Esophagus (tissue), 2 donors: Measurements from ENCODE around the gene TMEM17. TPM values are rescaled to one million over a fixed set of nuclear protein-coding genes. Genes with fewer than 3 reads are reported as not detected.
A peak's percentile ranks its signal among the peaks of the same experiment; 100 is the strongest.

ENCODE experiments used
- H3K27ac ChIP-seq, 2 donors: one replicate each; pipeline ENCODE4 v1.5.1; 2013; ENCODE audit warnings: low read depth in 2 of 2, mild to moderate bottlenecking in 2 of 2, inconsistent platforms in 1 of 2, low read length in 1 of 2, moderate library complexity in 1 of 2
- H3K27me3 ChIP-seq, 2 donors: one replicate each; pipeline ENCODE4 v1.6.1; 2013; ENCODE audit warnings: low read length in 2 of 2, control low read depth in 1 of 2, mild to moderate bottlenecking in 1 of 2; ENCODE audit not compliant: insufficient read depth in 2 of 2, control insufficient read depth in 1 of 2
- H3K36me3 ChIP-seq, 2 donors: one replicate each; pipeline ENCODE4 v1.6.1; 2013; ENCODE audit warnings: low read length in 1 of 2; ENCODE audit not compliant: control insufficient read depth in 2 of 2, insufficient read depth in 2 of 2
- H3K4me1 ChIP-seq, 2 donors: one replicate each; pipeline ENCODE4 v1.6.1; 2013; ENCODE audit warnings: low read length in 1 of 2; ENCODE audit not compliant: control insufficient read depth in 2 of 2, insufficient read depth in 2 of 2
- H3K4me3 ChIP-seq, 2 donors: one replicate each; pipeline ENCODE4 v1.5.1; 2013; ENCODE audit warnings: low read length in 2 of 2, mild to moderate bottlenecking in 2 of 2, low read depth in 1 of 2, moderate library complexity in 1 of 2
- H3K9me3 ChIP-seq, 2 donors: one replicate each; pipeline ENCODE4 v1.6.1; 2013; ENCODE audit warnings: mild to moderate bottlenecking in 2 of 2, low read depth in 1 of 2, low read length in 1 of 2, moderate library complexity in 1 of 2; ENCODE audit not compliant: control insufficient read depth in 2 of 2, insufficient read depth in 1 of 2
- WGBS, 2 donors: extraction: QIAGEN DNeasy Blood & Tissue Kit; methylation state at CpG; one replicate each; pipeline ENCODE4 v1.1.7; 2013; 5-methylcytosine and 5-hydroxymethylcytosine counted together
- polyA plus RNA-seq, 2 donors: library from polyadenylated mRNA; stranded (reverse); fragments of 200-250 nt; gene quantifications; one replicate each; pipeline ENCODE4 v1.2.3, GENCODE V29; 2013
- donor health status: healthy with polysubstance abuse.
- donor health status: Bipolar disorder and iron deficiency.

The TMEM17 gene
- polyA plus RNA-seq, 2 donors, result 1.1 to 1.5 TPM

DNA sequence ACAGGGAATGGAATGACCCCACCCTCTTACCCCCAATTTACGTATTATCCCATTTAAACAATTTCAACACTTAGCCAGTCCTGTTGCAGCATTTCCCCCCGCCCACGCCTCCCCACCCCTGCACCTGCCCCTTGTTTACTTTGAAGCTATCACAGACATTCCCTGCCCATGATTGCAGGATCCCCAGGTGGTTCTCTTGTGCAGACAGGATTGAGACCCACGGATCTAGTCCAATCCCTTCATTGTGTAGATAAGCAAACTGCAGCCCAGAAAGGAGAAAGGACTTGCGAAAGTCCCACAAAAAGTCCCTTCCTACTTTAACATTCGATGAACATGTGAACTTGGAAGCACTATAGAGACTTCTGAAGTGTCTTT lies 38.9 kb downstream of the TMEM17 start:
- Histone ChIP-seq H3K36me3 (no peaks in the 10 kb centered on the region), H3K27me3 (no peaks in the 10 kb centered on the region), H3K27ac (peak overlapping the region; percentile 42 to 80), H3K4me1 (peaks cover 7 to 15% of the 10 kb centered on the region in 2 donors), H3K9me3 (no peaks in the 10 kb centered on the region), H3K4me3 (no peak overlapping the region)
- WGBS, 2 donors, result 46 to 57% methylated on average over 6 of the region's 6 CpGs

DNA sequence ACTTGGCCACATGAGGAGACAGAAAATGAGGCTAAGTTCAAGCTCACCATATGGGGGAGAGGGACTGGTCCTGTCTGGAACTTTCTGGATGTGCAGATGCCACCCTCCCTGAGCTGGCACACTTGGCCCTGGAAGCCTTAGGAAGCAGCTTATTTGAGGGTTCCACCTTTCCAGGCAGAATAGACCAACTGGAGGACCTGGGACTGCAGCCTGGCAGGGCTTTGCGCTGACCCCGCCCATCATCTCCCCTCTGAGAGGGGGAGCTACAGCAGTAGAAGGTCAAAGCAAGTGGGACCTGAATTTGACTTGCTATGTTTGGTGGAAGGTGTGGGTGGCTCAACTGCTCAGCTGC lies 39.5 kb downstream of the TMEM17 start:
- Histone ChIP-seq H3K36me3 (no peaks in the 10 kb centered on the region), H3K27me3 (no peaks in the 10 kb centered on the region), H3K9me3 (no peaks in the 10 kb centered on the region), H3K27ac (peak overlapping the region; percentile 60 to 69), H3K4me3 (no peak overlapping the region), H3K4me1 (peaks cover 7 to 19% of the 10 kb centered on the region in 2 donors)
- WGBS, 2 donors, result 84 to 91% methylated on average over 2 of the region's 2 CpGs

DNA sequence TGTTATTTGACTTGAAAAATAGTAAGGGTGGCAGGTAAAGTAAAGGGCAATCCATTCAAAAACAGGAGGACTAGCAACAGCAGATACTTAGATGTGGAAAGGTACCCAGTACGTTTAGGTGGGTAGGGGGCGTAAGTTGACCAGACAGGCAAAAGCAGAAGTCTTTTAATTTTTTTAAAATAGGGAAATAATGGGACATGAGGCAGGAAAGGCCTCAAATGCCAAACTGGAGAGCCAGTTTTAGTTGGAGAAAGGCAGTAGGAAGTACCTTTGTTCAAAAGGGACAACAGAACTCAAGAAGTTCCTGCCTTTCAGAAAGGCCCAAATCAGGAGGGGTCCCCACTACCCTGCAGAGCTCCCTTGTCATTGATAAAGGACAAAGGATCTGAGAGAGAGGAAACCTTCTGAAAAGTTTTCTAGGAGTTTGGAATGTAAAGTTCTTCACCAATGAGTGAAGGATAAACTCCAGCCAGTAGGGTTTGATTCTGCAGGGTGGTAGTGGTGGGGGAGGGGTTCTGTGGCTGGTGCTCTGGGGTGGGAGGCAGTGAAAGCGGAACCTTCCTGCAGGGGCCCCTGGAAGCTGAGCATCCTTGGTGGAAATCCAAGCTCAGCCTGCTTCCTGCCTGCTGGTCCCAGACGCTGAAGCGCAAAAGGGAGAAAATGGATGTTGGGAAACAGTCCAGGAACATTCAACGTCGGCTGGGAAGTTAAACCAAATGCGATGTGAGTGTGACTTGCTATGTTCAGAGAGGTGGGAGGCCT lies 40.1 kb downstream of the TMEM17 start:
- 53 to 65% methylated on average over 8 of the region's 8 CpGs for WGBS, 2 donors
- Histone ChIP-seq H3K9me3 (no peaks in the 10 kb centered on the region), H3K36me3 (no peaks in the 10 kb centered on the region), H3K27ac (peak overlapping the region; percentile 60 to 69), H3K4me1 (peaks cover 7 to 22% of the 10 kb centered on the region in 2 donors), H3K27me3 (no peaks in the 10 kb centered on the region), H3K4me3 (no peak overlapping the region)

DNA sequence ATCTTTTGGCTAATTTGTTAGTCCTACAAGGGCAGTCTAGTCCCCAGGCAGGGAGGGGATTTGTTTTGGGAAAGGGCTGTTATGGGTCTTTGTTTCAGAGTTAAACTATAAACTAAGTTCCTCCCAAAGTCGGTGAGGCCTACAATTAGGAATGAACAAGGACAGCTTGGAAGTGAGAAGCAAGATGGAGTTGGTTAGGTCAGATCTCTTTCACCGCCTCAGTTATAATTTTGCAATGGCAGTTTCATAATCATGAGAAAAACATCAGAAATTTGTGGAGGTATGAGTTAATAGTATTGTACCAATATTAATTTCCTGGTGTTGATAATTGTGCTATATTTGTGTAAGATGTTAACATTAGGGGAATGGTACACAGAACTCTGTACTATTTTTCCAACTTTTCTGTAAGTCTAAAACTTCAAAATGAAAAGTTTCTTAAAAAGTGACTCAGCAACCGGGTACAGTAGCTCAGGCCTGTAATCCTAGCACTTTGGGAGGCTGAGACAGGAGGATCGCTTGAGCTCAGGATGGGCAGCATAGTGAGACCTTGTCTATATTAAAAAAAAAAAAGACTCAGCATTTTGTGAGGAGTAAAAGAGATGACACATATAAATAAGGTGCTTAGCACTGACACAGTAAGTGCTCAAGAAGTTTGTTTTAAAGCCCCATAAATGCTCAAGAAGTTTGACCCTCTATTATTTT lies 40.8 kb downstream of the TMEM17 start:
- no peaks in the 10 kb centered on the region for H3K36me3 ChIP-seq
- no peaks in the 10 kb centered on the region for H3K27me3 ChIP-seq
- H3K4me3 ChIP-seq, result no peak overlapping the region
- H3K27ac ChIP-seq, result no peak overlapping the region
- no peaks in the 10 kb centered on the region for H3K9me3 ChIP-seq
- 91 to 93% methylated on average over 4 of the region's 4 CpGs for WGBS, 2 donors
- H3K4me1 ChIP-seq, result peaks cover 4 to 22% of the 10 kb centered on the region in 2 donors

DNA sequence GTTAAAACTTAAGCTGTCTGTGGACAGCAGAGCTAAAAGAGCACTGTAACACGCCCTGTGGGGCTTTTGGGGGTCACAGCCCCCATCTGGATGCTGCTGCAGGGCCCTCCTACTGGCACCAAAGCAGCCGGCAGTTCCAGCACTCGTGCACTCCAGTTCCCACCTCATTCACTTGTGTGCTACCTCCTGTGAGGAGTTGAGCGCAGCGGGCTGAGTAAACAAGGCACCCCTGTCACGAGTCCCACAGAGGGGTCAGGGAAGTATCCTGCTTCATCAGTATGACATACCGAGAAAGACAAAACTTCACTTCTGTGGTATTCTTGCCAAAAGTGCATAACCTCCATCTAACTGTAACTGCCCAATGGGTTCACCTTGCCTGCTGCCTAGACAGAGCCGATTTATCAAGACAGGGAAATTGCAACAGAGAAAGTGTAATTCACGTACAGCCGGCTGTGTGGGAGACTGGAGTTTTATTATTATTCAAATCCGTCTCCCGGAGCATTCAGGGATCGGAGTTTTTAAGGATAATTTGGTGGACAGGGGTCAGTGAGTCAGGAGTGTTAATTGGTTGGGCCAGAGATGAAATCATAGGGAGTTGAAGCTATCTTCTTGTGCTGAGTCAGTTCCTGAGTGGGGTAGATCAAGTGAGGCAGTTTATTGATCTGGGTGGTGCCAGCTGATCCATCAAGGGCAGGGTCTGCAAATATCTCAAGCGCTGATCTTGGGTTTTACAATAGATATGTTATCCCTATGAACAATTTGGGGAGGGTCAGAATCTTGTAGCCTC lies 41.6 kb downstream of the TMEM17 start:
- H3K27ac ChIP-seq, result no peak overlapping the region
- no peaks in the 10 kb centered on the region for H3K9me3 ChIP-seq
- H3K36me3 ChIP-seq, result no peaks in the 10 kb centered on the region
- no peaks in the 10 kb centered on the region for H3K27me3 ChIP-seq
- peaks cover 4 to 17% of the 10 kb centered on the region in 2 donors for H3K4me1 ChIP-seq
- no peak overlapping the region for H3K4me3 ChIP-seq
- WGBS, 2 donors, result 94 to 95% methylated on average over 14 of the region's 14 CpGs

DNA sequence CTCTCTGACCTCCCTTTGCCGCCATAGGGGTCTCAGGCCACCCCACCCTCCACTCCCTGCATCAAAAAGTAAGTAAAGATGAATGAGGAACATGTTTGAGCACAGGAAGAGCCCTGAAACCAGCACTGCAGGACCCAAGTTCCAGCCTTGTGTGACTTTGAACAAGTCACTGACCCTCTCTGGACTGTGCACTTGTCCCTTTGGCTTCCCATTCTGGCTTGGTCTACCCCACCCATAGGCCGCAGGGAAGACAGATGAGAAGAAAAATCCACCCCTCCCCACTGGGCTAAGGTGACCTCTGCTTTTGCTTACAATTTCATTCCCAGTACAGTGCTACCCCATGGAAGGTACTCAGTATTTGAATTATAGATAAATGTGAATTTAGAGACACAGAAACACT lies 43.8 kb downstream of the TMEM17 start:
- Histone ChIP-seq H3K36me3 (no peaks in the 10 kb centered on the region), H3K27ac (peak overlapping the region in 1 of 2 donors; percentile 17), H3K9me3 (no peaks in the 10 kb centered on the region), H3K27me3 (no peaks in the 10 kb centered on the region), H3K4me1 (peaks cover 0 to 22% of the 10 kb centered on the region in 2 donors), H3K4me3 (no peak overlapping the region)
- WGBS, 2 donors, result 86 to 91% methylated on average over 2 of the region's 2 CpGs

DNA sequence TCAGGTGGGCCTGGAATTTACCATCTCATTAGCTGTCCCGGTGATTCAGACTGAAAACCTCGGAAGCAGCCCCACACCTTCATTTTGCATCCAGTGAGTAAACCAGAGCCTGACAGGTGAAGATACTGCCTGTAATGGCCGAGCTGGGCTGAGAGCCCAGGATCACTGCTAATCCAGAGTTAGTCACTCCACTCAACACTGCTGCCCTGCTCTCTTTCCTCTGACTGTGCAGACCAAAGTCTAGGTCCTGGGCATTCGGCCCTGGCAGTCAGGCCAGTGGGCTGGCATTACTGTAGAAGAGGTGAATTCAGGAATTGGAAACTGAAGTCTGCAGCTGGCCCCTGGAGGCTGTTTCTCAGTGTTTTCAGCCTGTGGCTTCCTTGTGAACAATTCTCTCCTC lies 44.3 kb downstream of the TMEM17 start:
- WGBS, 2 donors, result 48 to 64% methylated on average over 4 of the region's 4 CpGs
- no peaks in the 10 kb centered on the region for H3K27me3 ChIP-seq
- H3K36me3 ChIP-seq, result no peaks in the 10 kb centered on the region
- peak overlapping the region in 1 of 2 donors; percentile 17 for H3K27ac ChIP-seq
- no peaks in the 10 kb centered on the region for H3K9me3 ChIP-seq
- H3K4me3 ChIP-seq, result no peak overlapping the region
- peaks cover 0 to 23% of the 10 kb centered on the region in 2 donors for H3K4me1 ChIP-seq

DNA sequence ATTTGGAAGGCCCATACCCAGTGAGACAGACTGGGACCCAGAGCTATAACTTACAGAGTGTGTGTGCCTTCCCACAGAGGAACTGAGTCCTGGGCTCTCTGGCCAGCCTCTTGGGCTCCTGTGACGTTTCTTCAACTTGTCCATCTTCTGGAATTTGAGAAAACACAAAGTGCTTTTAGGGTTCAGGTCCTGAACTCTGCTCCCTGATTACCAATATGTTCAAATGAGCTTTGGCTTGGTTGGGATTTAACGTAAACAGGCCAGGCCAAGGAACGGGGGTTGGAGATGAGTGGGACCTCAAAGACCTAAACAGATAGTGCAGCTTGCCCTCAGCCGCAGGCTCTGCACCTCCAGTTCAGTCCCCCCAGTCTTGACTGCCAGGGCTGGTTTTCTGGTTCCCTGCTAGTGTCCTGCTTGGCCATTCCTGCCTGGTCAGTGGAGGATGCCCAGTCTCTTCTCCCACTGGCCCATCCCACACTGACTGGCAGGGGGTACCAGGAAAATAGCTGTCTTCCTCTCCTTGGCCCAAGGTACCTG lies 44.9 kb downstream of the TMEM17 start:
- Histone ChIP-seq H3K4me1 (peaks cover 0 to 23% of the 10 kb centered on the region in 2 donors), H3K36me3 (no peaks in the 10 kb centered on the region), H3K9me3 (no peaks in the 10 kb centered on the region), H3K27me3 (no peaks in the 10 kb centered on the region), H3K4me3 (no peak overlapping the region), H3K27ac (peak overlapping the region in 1 of 2 donors; percentile 16)
- WGBS, 2 donors, result 86 to 91% methylated on average over 4 of the region's 4 CpGs

DNA sequence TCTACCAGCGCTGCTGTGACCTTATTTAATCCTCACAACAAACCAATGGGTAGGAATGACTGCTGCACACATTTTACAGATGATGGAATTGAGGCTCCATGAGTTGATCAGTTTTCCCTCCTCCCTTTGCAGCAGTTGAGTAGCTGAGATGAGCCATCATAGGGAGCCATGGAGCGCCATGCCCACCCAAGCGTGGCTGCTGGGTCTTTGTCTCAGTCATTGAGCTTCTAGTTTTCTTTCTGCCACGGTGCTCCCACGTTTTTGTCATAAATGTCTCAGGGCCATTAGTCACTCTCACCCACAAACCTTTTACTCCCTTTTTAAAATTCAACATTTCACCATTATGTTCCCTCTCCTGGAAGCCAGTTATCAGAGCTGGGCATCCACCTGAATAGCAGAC lies 45.8 kb downstream of the TMEM17 start:
- Histone ChIP-seq H3K27ac (no peak overlapping the region), H3K27me3 (no peaks in the 10 kb centered on the region), H3K4me3 (no peak overlapping the region), H3K9me3 (no peaks in the 10 kb centered on the region), H3K36me3 (no peaks in the 10 kb centered on the region), H3K4me1 (peaks cover 0 to 23% of the 10 kb centered on the region in 2 donors)
- WGBS, 2 donors, result 83 to 85% methylated on average over 5 of the region's 5 CpGs
